ENCODE data around the gene HDDC3. TPM values are rescaled to one million over a fixed set of nuclear protein-coding genes. Genes with fewer than 3 reads are reported as not detected.
"Not testable (repeated sequence)": the region's sequence is repeated elsewhere in the genome, so short reads cannot be mapped to it uniquely, and the experiment has no call there.

HDDC3 gene
- total RNA-seq, 2 donors from 2014 or later, result 18.9 to 32.4 TPM

DNA sequence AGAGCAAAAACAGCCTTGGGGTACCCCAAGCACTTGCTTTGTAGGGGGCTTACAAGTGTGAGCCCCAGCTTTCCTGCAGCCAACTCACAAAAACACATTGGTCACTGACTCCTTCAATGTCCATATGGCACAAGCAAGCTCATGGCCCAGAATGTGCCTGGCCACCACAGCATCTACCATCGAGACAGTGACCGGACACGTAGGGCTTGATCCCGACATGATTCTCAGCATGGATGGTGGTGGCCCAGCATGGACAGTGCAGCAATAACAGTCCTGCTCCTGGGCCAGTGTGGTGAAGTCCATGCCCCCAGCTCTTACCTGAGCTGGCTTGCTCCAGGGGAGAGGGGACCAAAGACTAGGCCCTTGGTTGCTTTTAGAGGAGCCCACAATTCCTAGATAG is 8.7 kb upstream of the HDDC3 start:
- peak overlapping the region in 1 of 2 donors; percentile 4 for H3K27ac Mint-ChIP-seq
- DNase-seq (ENCODE audit: low spot score in 2 of 2) (no peak), ATAC-seq (no peak)
- H3K9me3 Mint-ChIP-seq, result no peaks in the 10 kb centered on the region
- peaks cover 9 to 11% of the 10 kb centered on the region in 2 donors for H3K36me3 Mint-ChIP-seq

DNA sequence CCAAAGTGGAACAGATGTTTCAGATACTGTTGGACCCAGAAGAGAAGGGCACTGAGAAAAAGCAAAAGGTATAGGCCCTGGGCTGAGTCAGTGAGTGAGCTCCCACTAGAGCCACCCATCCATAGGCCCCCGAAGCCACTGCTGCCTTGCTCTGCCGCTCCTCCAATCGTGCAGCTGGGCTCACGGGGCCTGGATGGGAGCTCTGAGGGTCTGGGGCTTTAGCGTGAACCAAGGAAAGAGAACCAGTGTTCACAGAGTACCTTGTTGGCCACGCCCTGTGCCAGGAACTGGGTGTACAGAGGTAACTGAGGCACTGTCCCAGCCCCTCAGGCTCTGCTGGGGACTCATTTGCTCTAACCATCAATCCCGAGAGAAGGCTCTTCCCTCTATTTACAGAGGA is 7.4 kb upstream of the HDDC3 start:
- H3K27ac Mint-ChIP-seq, result peak overlapping the region in 1 of 2 donors; percentile 22
- ATAC-seq (no peak), DNase-seq (ENCODE audit: low spot score in 2 of 2) (no peak)
- H3K9me3 Mint-ChIP-seq, result no peaks in the 10 kb centered on the region
- peaks cover 11 to 13% of the 10 kb centered on the region in 2 donors for H3K36me3 Mint-ChIP-seq

DNA sequence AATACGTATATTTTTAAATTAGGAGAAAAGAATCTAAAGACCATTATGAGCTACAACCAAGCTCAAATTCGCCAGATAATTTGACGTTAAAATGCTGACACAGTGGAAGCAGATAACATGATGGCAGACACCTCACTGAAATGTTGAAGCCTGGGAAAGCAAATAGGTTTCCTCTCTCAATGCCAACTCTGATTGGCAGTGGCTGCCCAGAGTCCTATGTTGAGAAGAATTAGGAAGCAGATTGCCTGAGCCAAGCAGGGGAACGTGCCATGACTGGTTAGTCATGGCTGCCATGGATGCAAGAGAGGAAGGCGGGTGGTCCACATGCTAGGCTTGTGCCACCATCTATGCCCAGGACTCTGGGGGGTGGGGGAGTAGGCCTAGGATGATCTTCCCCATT is 5.9 kb upstream of the HDDC3 start:
- no peak for ATAC-seq
- peaks cover 11 to 13% of the 10 kb centered on the region in 2 donors for H3K36me3 Mint-ChIP-seq
- no peaks in the 10 kb centered on the region for H3K9me3 Mint-ChIP-seq
- no peak overlapping the region for H3K27ac Mint-ChIP-seq
- no peak for DNase-seq (ENCODE audit: low spot score in 2 of 2)

DNA sequence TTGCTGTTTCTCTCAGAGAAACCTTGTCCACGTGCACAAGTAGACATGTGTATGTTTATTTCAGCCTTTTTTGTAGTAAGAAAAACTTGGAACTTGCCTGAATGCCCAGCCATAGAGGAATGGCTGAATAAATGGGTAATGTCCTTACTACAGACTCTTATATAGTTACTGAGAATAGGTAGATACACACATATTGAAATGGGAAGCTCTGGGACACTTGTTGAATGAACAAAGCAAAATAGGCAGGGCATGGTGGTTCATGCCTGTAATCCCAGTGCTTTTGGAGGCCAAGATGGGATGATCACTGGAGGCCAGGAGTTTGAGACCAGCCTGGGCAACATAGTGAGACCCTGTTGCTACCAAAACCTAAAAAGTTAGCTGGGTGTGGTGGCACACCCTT is 4.5 kb upstream of the HDDC3 start:
- ATAC-seq (no peak), DNase-seq (ENCODE audit: low spot score in 2 of 2) (no peak)
- H3K36me3 Mint-ChIP-seq, result peaks cover 9 to 13% of the 10 kb centered on the region in 2 donors
- peak overlapping the region; percentile 71 to 97 for H3K27ac Mint-ChIP-seq
- no peaks in the 10 kb centered on the region for H3K9me3 Mint-ChIP-seq

DNA sequence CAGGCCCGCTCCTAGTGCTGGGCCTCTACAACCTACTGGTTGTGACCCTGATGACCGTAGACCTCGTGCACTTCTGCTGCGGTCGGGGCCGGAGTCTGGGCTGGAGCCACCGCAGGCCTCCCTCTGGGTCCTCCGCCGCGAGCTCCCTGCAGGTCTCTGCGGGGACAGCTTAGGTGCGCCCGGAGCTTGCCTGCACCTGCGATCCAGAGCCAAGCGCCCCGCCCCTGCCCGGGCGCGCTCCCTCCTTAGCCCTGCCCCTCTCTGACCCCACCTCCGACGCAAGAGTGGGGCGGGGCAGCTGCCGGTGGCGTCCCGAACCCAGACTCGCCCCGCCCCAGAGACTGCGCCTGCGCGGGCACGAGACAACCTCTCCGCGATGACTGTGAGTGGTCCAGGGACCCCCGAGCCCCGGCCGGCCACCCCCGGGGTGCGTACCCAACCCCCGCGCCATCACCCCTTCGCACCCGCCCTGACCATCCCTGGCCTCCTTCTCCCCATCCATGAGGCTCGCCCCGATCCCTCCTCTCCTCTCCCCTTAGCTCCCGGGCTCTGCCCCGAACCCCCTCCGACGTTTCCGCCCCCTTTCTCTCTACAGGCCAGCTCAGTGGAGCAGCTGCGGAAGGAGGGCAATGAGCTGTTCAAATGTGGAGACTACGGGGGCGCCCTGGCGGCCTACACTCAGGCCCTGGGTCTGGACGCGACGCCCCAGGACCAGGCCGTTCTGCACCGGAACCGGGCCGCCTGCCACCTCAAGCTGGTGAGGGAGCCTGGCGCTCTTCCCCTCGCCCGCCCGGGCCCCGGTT is 2.8 kb upstream of the HDDC3 start, which contains the start of gene UNC45A:
TSS of gene UNC45A (plus strand) at position 337 of the 803 bp plus-strand sequence. CDS start at position 377, 40 bp downstream.
- H3K9me3 Mint-ChIP-seq, result no peaks in the 10 kb centered on the region
- ATAC-seq, result peak; percentile 76 to 80

DNA sequence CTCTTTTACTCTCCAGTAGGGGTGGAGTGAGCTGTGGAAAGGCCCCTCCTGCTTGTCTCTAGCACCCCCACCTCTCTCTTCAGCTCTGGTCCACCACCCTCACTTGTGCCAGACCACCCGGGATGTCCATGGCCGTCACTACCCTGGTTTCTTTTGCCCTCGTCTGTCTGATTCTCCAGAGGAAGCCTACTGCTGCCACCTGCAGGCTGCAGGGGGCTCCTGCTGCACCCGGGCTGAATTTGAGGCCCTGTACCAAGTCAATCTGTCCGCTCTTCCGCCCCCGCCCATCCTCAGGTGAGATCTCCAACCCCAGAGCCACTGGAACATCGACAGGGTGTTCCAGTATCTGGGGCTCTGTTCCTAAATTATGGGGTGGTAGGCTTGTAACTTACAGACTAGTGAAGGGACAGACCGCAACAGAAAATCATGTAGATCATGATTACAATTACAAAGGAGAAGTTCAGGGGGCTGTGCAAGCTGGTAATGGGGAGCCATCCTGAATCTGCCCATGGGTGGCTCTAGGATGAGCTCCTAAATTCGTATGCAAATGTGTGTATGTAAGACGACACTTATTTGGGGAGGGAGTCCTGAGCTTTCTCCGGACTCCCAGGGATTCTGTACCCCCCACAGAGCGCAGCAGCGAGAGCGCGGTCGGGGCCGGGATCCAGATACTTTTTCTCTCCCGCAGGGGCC is 2.1 kb upstream of the HDDC3 start:
- ATAC-seq, result peak; percentile 41 to 45
- no peaks in the 10 kb centered on the region for H3K9me3 Mint-ChIP-seq
- H3K27ac Mint-ChIP-seq, result peak overlapping the region; percentile 71 to 96
- DNase-seq (ENCODE audit: low spot score in 2 of 2), result peak; percentile 87 to 89
- peaks cover 28 to 29% of the 10 kb centered on the region in 2 donors for H3K36me3 Mint-ChIP-seq

More for the DNA sequence above, 2.8 kb upstream of the HDDC3 start, which contains the start of gene UNC45A:
- Mint-ChIP-seq H3K27ac (peak within 1 kb of the TSS; percentile 71 to 97), H3K36me3 (peaks cover 22 to 29% of the 10 kb centered on the region in 2 donors)
- peak; percentile 92 to 98 for DNase-seq (ENCODE audit: low spot score in 2 of 2)

DNA sequence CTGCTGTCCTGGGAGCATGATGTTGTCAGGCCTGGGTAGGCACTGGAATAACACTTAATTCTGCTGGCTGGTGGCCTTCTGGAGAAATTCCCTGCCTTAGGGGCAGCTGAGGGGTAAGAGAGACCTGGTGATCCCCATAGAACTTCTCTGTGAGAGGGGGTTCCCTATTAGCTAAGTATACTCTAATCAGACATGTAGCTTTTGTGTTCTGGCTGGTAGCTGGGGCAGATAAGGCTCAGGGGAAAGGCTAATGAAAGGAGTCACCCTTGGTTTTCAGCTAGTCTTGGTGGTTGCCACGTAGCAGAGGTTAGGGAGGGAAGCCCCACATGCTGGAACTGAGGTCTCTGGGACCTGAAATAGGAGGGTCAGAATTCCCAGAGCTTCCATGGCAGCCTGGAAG is 952 bp upstream of the HDDC3 start:
- Mint-ChIP-seq H3K36me3 (peaks cover 29 to 31% of the 10 kb centered on the region in 2 donors), H3K27ac (peak overlapping the region in 1 of 2 donors; percentile 71), H3K9me3 (no peaks in the 10 kb centered on the region)
- no peak for ATAC-seq
- no peak for DNase-seq (ENCODE audit: low spot score in 2 of 2)

DNA sequence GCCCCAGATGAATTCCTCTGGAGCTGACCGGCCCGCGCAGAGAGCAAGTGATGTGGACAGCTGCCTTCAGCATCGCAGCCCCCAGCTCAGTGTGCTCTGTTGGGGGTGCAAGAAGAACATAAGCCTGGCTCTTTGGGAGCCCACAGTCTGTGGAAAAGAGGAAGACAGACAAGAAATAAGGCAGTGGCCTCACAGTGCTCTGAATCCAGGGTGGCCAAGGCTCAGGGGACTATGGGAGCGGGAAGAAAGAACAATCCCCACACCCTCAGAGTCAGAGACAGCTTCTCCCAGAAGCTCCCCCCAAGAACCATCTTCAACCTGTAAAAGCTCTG is 277 bp upstream of the HDDC3 start:
- DNase-seq (ENCODE audit: low spot score in 2 of 2) (no peak), ATAC-seq (no peak)
- H3K36me3 Mint-ChIP-seq, result peaks cover 29 to 32% of the 10 kb centered on the region in 2 donors
- H3K27ac Mint-ChIP-seq, result peak overlapping the region; percentile 93 to 99
- no peaks in the 10 kb centered on the region for H3K9me3 Mint-ChIP-seq

DNA sequence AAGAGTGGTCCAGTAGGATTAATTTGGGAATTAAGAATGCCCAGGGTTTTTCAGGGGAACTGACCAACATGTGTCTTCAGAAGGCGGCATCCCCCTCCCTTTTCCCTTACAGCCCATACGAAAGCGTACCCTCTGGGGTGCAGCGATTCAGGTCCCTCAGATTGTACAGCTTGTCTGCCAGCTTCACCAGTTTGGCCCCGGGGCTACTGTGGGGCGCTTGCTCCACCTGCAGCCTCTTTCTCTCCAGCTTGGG is 848 bp downstream of the HDDC3 start:
- peak overlapping the region; percentile 99 for H3K27ac Mint-ChIP-seq
- DNase-seq (ENCODE audit: low spot score in 2 of 2) (no peak), ATAC-seq (no peak)
- peaks cover 25 to 31% of the 10 kb centered on the region in 2 donors for H3K36me3 Mint-ChIP-seq
- H3K9me3 Mint-ChIP-seq, result no peaks in the 10 kb centered on the region

DNA sequence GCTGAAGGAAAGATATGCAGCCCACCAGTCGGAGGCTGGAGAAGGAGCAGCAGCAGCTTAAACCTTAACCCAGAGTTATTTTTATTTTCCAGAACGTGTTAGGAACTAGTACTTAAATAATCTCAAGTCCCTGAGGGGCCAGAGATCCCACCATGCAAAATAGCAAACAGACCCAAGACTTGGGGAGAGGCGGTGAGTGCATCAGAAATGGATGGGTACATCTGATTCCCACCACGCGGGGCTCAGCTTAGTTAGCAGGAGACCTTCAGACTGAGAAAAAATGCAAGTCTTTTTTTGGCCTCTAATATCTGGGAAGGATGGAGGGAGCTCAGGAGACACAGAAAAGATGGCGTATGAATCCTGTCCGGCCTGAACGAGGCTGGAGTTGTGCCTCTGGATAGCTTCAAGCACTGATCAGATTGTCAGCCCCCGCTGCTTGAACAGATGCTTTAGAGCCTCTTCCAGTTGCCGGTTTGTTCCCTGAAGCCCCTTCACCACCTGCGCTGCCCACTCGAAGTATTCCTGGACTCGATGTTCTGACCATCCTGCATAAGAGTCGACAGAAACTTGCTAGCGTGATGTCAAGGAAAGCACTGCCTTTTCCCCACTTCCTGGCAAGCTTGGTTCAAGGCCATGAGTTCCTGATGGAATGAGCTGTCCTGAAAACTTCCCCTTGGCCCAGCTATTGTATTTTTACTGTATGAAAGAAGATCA is 1.3 kb downstream of the HDDC3 start:
- ATAC-seq (no peak), DNase-seq (ENCODE audit: low spot score in 2 of 2) (no peak)
- Mint-ChIP-seq H3K27ac (peak overlapping the region; percentile 98 to 99), H3K9me3 (no peaks in the 10 kb centered on the region), H3K36me3 (peaks cover 20 to 26% of the 10 kb centered on the region in 2 donors)

DNA sequence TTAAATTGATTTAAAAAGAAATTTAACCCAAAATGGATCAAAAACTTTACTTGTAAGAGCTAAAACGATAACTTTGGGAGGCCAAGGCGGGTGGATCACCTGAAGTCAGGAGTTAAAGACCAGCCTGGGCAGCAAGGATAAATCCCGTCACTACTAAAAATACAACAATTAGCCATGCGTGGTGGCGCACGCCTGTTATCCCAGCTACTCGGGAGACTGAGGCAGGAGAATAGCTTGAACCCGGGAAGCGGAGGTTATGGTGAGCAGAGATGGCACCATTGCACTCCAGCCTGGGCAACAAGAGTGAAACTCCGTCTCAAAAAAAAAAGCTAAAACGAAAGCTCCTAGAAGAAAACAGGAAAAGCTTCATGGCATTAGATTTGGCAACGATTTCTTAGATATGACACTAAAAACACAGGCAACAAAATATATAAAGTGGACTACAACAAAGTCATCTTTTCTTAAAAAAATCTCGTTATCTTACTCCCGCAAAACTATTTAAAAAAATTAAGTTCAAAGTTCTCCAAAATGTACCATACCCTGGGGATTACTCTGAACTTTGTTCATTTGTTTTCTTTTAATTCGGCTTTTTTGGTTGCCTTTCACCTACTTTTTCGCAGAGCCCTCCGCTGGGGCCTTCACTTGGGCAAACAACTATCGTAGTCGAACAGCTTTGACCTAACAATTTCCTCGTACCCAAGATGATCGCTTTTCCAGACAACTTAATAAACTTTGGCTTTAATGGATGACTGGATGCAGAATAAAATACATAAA is 2.9 kb downstream of the HDDC3 start:
- DNase-seq (ENCODE audit: low spot score in 2 of 2), result no peak
- no peaks in the 10 kb centered on the region for H3K9me3 Mint-ChIP-seq
- ATAC-seq, result no peak
- peaks cover 18 to 25% of the 10 kb centered on the region in 2 donors for H3K36me3 Mint-ChIP-seq
- H3K27ac Mint-ChIP-seq, result peak overlapping the region; percentile 98 to 99

DNA sequence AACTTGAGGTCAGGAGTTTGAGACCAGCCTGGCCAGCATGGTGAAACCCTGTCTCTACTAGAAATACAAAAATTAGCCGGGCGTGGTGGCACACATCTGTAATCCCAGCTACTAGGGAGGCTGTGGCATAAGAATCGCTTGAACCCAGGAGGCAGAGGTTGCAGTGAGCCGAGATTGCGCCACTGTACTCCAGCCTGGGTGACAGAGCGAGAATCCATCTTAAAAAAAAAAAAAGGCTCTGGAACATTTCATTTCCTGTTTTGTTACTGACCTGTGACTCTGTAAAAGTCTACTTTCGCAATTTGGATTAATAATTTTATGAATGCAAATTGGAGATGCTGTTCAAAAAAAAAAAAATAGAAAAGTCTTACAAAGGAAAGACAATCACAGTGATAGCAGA is 4.2 kb downstream of the HDDC3 start:
- not testable (repeated sequence) for DNase-seq (ENCODE audit: low spot score in 2 of 2); H3K9me3 Mint-ChIP-seq; H3K27ac Mint-ChIP-seq; ATAC-seq
- peaks cover 18 to 25% of the 10 kb centered on the region in 2 donors for H3K36me3 Mint-ChIP-seq

DNA sequence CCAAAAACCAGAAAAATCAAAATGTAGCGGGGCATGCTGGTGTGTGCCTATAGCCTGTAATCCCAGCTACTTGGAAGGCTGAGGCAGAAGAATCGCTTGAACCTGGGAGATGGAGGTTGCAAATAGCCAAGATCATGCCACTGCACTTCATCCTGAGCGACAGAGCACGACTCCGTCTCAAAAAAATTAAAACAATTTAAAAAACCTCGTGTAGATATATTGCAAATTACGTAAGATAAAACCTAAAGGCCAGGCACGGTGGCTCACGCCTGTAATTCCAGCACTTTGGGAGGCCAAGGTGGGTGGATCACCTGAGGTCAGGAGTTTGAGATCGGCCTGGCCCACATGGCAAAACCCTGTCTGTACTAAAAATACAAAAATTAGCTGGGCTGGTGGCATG is 5.6 kb downstream of the HDDC3 start:
- not testable (repeated sequence) for ATAC-seq; DNase-seq (ENCODE audit: low spot score in 2 of 2); H3K9me3 Mint-ChIP-seq
- peaks cover 16 to 23% of the 10 kb centered on the region in 2 donors for H3K36me3 Mint-ChIP-seq
- peak overlapping the region in 1 of 2 donors; percentile 36 for H3K27ac Mint-ChIP-seq

DNA sequence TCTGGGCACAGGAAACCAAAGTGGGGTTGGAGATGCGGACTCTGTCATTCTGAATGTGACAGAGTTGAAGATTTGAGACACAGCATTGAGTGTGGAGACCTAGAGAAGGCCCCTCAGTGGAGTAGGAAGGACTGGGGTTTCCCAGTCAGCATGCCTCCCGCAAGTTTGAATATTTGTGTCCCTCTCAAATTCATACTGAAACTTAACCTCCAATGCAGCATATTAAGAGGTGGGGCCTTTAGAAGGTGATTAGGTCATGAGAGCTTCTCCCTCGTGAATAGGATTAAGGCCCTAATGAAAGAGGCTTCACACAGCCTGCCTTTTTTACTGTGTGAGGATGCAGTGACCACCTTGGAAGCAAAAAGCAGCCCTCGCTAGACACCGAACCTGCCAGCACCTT is 8.0 kb downstream of the HDDC3 start:
- Mint-ChIP-seq H3K27ac (peak overlapping the region in 1 of 2 donors; percentile 44), H3K36me3 (peaks cover 6 to 11% of the 10 kb centered on the region in 2 donors), H3K9me3 (no peaks in the 10 kb centered on the region)
- ATAC-seq (peak; percentile 39 to 51), DNase-seq (ENCODE audit: low spot score in 2 of 2) (no peak)

DNA sequence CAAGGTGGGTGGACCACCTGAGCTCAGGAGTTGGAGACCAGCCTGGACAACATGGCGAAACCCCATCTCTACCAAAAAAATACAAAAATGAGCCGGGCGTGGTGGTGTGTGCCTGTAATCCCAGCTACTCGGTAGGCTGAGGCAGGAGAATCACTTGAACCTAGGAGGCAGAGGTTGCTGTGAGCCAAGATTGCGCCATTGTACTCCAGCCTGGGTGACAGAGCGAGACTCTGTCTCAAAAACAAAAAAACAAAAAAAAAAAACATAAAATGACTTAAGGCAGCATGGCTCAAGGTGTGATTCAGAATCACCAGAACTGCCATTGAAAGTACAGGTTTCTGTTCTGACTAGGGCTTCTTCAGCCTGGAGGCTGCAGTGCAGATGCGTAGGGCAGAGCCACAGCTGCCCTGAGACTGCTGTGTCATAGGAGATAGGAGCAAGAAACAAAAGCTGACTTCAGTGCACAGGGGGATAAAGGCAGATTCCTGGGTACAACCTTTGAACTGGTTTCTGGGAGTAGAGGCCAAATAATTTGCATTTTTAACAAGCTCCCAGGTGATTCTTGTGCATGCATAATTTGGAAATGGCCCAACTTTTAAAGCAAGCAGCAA is 9.5 kb downstream of the HDDC3 start:
- peak in 1 of 2 donors; percentile 60 for DNase-seq (ENCODE audit: low spot score in 2 of 2)
- peaks cover 12% of the 10 kb centered on the region in 2 donors for H3K36me3 Mint-ChIP-seq
- peak overlapping the region; percentile 17 to 74 for H3K27ac Mint-ChIP-seq
- ATAC-seq, result peak; percentile 90 to 99
- H3K9me3 Mint-ChIP-seq, result not testable (repeated sequence)

DNA sequence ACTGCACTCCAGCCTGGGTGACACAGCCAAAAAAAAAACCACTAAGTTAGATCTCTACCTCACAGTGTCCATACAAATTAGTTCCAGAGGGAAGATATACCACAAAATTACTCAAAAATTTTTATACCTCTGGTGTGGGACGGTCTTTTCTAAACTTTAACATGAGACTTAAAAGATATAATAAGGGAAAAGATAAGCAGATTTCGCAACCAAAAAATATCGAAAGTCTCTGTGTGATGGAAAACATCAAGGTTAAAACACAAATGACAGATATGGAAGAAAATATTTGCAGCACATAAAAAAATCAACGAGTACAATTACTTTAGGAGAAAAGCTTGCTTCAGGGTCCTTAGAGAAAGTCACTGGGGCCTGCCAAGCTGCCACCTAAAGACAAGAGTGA is 10.5 kb downstream of the HDDC3 start:
- DNase-seq (ENCODE audit: low spot score in 2 of 2), result no peak
- H3K36me3 Mint-ChIP-seq, result peaks cover 12 to 21% of the 10 kb centered on the region in 2 donors
- peak overlapping the region; percentile 17 to 65 for H3K27ac Mint-ChIP-seq
- H3K9me3 Mint-ChIP-seq, result no peaks in the 10 kb centered on the region
- ATAC-seq, result no peak

Measured in activated naive CD4-positive, alpha-beta T cell treated with anti-CD3 and anti-CD28 coated beads, Interleukin-2, amount 50 U/mL, for 72 hours (primary cell).